Measurements from ENCODE around the gene CHCHD3.

Gene CHCHD3

DNA sequence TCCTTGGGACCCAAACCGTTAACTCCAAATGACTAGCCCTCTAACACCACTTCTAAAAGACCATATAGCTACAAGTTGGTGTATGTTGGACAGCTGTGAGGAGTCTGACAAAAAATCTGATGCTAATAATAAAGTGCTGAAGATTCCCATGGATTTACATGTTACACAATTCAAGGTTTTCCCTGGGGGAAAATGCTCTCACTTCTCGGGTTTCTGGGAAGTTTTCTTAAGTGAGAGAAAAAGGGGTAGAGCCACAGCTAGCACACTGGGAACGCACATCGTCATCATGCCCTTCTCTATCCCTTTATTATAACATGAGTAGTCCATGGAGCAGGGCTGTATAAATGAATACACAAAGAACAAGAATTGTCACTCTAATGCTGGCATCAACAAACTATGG lies 162.1 kb downstream of the CHCHD3 start:
- H2AFZ ChIP-seq (ENCODE audit: low read depth, low read length), result no peak overlapping the region
- H4K20me1 ChIP-seq (ENCODE audit: insufficient read depth, low read length), result peaks cover 7% of the 10 kb centered on the region; the same call in 1 of the 2 replicates
- no peaks in the 10 kb centered on the region for H3K79me2 ChIP-seq (ENCODE audit: low read length)
- TF ChIP-seq EZH2phosphoT487 (IDR thresholded peaks at IDR 0.05; ENCODE audit: low read depth), result no peak
- H3K36me3 ChIP-seq (replicated peaks; ENCODE audit: low read depth, low read length), result no peaks in the 10 kb centered on the region
- H3K4me3 ChIP-seq (ENCODE audit: low read length), result no peak overlapping the region
- H3K27me3 ChIP-seq (ENCODE audit: low read depth, low read length), result no peaks in the 10 kb centered on the region
- H3K27ac ChIP-seq (ENCODE audit: low read length), result no peak overlapping the region
- H3K9ac ChIP-seq (ENCODE audit: low read length), result no peak overlapping the region
- no peaks in the 10 kb centered on the region for H3K4me1 ChIP-seq (ENCODE audit: low read length)
- no peaks in the 10 kb centered on the region for H3K9me3 ChIP-seq (ENCODE audit: insufficient read depth, low read length)
- H3K4me2 ChIP-seq (ENCODE audit: low read length), result no peak overlapping the region

- H3K9ac ChIP-seq (ENCODE audit: low read length), result no peak overlapping the region
- no peak overlapping the region for H2AFZ ChIP-seq (ENCODE audit: low read depth, low read length)
- H3K9me3 ChIP-seq (ENCODE audit: insufficient read depth, low read length), result no peaks in the 10 kb centered on the region
- H3K79me2 ChIP-seq (ENCODE audit: low read length), result no peaks in the 10 kb centered on the region
- H3K27ac ChIP-seq (ENCODE audit: low read length), result no peak overlapping the region
- no peaks in the 10 kb centered on the region for H3K27me3 ChIP-seq (ENCODE audit: low read depth, low read length)
- no peak overlapping the region for H3K4me3 ChIP-seq (ENCODE audit: low read length)
- H3K4me2 ChIP-seq (ENCODE audit: low read length), result no peak overlapping the region
- H4K20me1 ChIP-seq (ENCODE audit: insufficient read depth, low read length), result no peaks in the 10 kb centered on the region; the same call in 1 of the 2 replicates
- H3K36me3 ChIP-seq (replicated peaks; ENCODE audit: low read depth, low read length), result peaks cover 5% of the 10 kb centered on the region
- TF ChIP-seq, protein P1, sequence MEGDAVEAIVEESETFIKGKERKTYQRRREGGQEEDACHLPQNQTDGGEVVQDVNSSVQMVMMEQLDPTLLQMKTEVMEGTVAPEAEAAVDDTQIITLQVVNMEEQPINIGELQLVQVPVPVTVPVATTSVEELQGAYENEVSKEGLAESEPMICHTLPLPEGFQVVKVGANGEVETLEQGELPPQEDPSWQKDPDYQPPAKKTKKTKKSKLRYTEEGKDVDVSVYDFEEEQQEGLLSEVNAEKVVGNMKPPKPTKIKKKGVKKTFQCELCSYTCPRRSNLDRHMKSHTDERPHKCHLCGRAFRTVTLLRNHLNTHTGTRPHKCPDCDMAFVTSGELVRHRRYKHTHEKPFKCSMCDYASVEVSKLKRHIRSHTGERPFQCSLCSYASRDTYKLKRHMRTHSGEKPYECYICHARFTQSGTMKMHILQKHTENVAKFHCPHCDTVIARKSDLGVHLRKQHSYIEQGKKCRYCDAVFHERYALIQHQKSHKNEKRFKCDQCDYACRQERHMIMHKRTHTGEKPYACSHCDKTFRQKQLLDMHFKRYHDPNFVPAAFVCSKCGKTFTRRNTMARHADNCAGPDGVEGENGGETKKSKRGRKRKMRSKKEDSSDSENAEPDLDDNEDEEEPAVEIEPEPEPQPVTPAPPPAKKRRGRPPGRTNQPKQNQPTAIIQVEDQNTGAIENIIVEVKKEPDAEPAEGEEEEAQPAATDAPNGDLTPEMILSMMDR (IDR thresholded peaks at IDR 0.05; ENCODE audit: low read depth, low read length), result no peak
- TF ChIP-seq EZH2phosphoT487 (IDR thresholded peaks at IDR 0.05; ENCODE audit: low read depth), result no peak
- H3K4me1 ChIP-seq (ENCODE audit: low read length), result no peaks in the 10 kb centered on the region
Measured at GRCh38 chr7:132915647-132916046, 166.2 kb downstream of the CHCHD3 start.

DNA sequence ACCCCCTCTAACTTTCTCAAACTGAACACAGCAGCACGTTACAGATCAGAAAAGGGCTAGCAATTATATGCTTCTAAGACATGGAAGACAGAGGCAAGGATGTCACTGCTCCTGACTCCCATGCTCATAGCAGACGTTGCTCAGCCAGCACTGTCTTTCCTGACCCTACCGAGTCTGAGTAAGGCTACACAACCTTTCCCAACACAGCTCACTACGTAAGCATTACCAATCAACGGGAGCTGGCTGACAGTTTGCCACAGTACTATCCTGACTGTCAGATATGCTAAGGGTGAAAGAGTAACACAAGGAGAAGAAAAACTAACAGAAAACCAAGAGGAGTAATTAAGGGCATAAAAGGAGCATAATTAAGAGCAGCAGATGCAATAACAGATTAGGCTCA lies 171.2 kb downstream of the CHCHD3 start:
- H3K4me1 ChIP-seq (ENCODE audit: low read length), result no peaks in the 10 kb centered on the region
- H3K27me3 ChIP-seq (ENCODE audit: low read depth, low read length), result no peaks in the 10 kb centered on the region
- H3K36me3 ChIP-seq (replicated peaks; ENCODE audit: low read depth, low read length), result peaks cover 5% of the 10 kb centered on the region
- H3K9me3 ChIP-seq (ENCODE audit: insufficient read depth, low read length), result no peaks in the 10 kb centered on the region
- no peaks in the 10 kb centered on the region for H3K79me2 ChIP-seq (ENCODE audit: low read length)
- no peak overlapping the region for H2AFZ ChIP-seq (ENCODE audit: low read depth, low read length)
- H3K4me2 ChIP-seq (ENCODE audit: low read length), result no peak overlapping the region
- H3K9ac ChIP-seq (ENCODE audit: low read length), result no peak overlapping the region
- no peak for TF ChIP-seq EZH2phosphoT487 (IDR thresholded peaks at IDR 0.05; ENCODE audit: low read depth)
- TF ChIP-seq, protein P1 (IDR thresholded peaks at IDR 0.05; ENCODE audit: low read depth, low read length), result no peak
- H3K27ac ChIP-seq (ENCODE audit: low read length), result no peak overlapping the region
- no peak overlapping the region for H3K4me3 ChIP-seq (ENCODE audit: low read length)
- no peaks in the 10 kb centered on the region for H4K20me1 ChIP-seq (ENCODE audit: insufficient read depth, low read length)

DNA sequence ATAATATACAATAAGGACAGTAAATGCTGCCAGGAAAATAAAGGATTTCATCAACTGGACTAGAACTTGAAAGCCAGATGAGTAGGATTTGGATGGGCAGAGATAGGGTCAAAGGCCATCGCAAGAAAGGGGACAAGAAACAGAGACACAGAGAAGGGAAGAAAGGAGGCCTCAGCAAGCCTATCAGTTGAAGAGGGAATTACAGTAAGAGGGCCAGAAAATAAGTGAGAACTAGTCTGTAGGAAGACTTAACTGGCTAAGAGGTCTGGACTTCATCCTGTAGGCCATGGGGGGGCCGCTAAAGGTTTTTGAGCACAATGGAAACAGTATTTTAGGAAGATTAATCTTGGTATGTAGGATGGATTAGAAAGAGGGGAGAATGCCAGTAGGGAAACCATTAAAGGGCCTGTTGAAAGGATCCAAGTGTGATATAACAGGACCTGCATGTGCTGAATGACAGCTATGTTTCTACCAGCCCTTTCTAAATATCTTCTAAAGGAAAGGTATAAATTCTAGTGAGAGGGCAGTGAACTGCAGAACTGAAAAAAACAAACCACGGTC lies 174.4 kb downstream of the CHCHD3 start:
- H3K4me2 ChIP-seq (ENCODE audit: low read length), result no peak overlapping the region
- H3K9ac ChIP-seq (ENCODE audit: low read length), result no peak overlapping the region
- no peak overlapping the region for H3K4me3 ChIP-seq (ENCODE audit: low read length)
- no peaks in the 10 kb centered on the region for H3K79me2 ChIP-seq (ENCODE audit: low read length)
- no peaks in the 10 kb centered on the region for H3K9me3 ChIP-seq (ENCODE audit: insufficient read depth, low read length)
- TF ChIP-seq EZH2phosphoT487 (IDR thresholded peaks at IDR 0.05; ENCODE audit: low read depth), result no peak
- TF ChIP-seq, protein P1 (IDR thresholded peaks at IDR 0.05; ENCODE audit: low read depth, low read length), result no peak
- no peaks in the 10 kb centered on the region for H3K4me1 ChIP-seq (ENCODE audit: low read length)
- peaks cover 3% of the 10 kb centered on the region for H3K36me3 ChIP-seq (replicated peaks; ENCODE audit: low read depth, low read length)
- H2AFZ ChIP-seq (ENCODE audit: low read depth, low read length), result no peak overlapping the region
- H3K27me3 ChIP-seq (ENCODE audit: low read depth, low read length), result no peaks in the 10 kb centered on the region
- no peaks in the 10 kb centered on the region for H4K20me1 ChIP-seq (ENCODE audit: insufficient read depth, low read length)
- H3K27ac ChIP-seq (ENCODE audit: low read length), result no peak overlapping the region
